Loucy (cell line): Measurements from ENCODE around the gene FHIT.

Experiments used
- H2AFZ ChIP-seq: fragments of 200-600 bp; sonication (generic); 2 replicates; pipeline ENCODE4 v1.6.0; 2016; ENCODE audit warnings: antibody characterized with exemption, mild to moderate bottlenecking, low read length, moderate library complexity
- H3F3A ChIP-seq: fragments of 200-600 bp; 2 replicates; pipeline ENCODE4 v1.6.0; 2016; ENCODE audit warnings: antibody characterized with exemption, low read depth, mild to moderate bottlenecking
- H3K27me3 ChIP-seq: fragments of 200-600 bp; sonication (generic); 2 replicates; pipeline ENCODE4 v1.6.1; 2014; ENCODE audit warnings: low read length, mild to moderate bottlenecking; ENCODE audit not compliant: insufficient read depth, poor library complexity, severe bottlenecking
- H3K36me3 ChIP-seq: fragments of 200-600 bp; sonication (generic); 2 replicates; pipeline ENCODE4 v1.6.1; 2016; ENCODE audit warnings: low read length; ENCODE audit not compliant: insufficient read depth
- H3K4me1 ChIP-seq: fragments of 200-600 bp; sonication (generic); 2 replicates; pipeline ENCODE4 v1.5.1; 2014; ENCODE audit warnings: low read length, mild to moderate bottlenecking; ENCODE audit not compliant: insufficient read depth, poor library complexity, severe bottlenecking
- H3K4me2 ChIP-seq: fragments of 200-600 bp; sonication (generic); 2 replicates; pipeline ENCODE4 v1.6.0; 2014; ENCODE audit warnings: antibody characterized with exemption, low read length, low read depth, mild to moderate bottlenecking; ENCODE audit not compliant: poor library complexity, severe bottlenecking
- H3K4me3 ChIP-seq: fragments of 200-600 bp; sonication (generic); 2 replicates; pipeline ENCODE4 v1.5.1; 2014; ENCODE audit warnings: low read length, mild to moderate bottlenecking, mixed read lengths; ENCODE audit not compliant: poor library complexity, severe bottlenecking
- H3K79me2 ChIP-seq: fragments of 200-600 bp; sonication (generic); 2 replicates; pipeline ENCODE4 v1.6.1; 2014; ENCODE audit warnings: low read length; ENCODE audit not compliant: insufficient read depth
- H3K9ac ChIP-seq: fragments of 200-600 bp; sonication (generic); 2 replicates; pipeline ENCODE4 v1.6.0; 2014; ENCODE audit warnings: mild to moderate bottlenecking, low read depth, low read length, moderate library complexity; ENCODE audit not compliant: poor library complexity, severe bottlenecking
- H3K9me2 ChIP-seq: fragments of 200-600 bp; sonication (generic); replicated peaks from 2 replicates; pipeline ENCODE4 v1.6.1; 2016; ENCODE audit warnings: low read depth, low read length, mixed read lengths
- H3K9me3 ChIP-seq: fragments of 200-600 bp; sonication (generic); 2 replicates; pipeline ENCODE4 v1.6.1; 2014; ENCODE audit warnings: mild to moderate bottlenecking, antibody characterized with exemption, low read length, low read depth; ENCODE audit not compliant: insufficient read depth
- H4K20me1 ChIP-seq: fragments of 200-600 bp; sonication (generic); 2 replicates; pipeline ENCODE4 v1.6.0; 2014; ENCODE audit warnings: antibody characterized with exemption, low read length, mild to moderate bottlenecking; ENCODE audit not compliant: insufficient read depth, poor library complexity, severe bottlenecking
- CTCF ChIP-seq: fragments of 200-600 bp; sonication (generic); conservative IDR thresholded peaks from 2 replicates; pipeline ENCODE4 v1.5.1; 2014; ENCODE audit warnings: mild to moderate bottlenecking, antibody characterized with exemption, low read length
- EZH2phosphoT487 ChIP-seq: fragments of 200-600 bp; IDR thresholded peaks from 2 replicates; pipeline ENCODE4 v1.6.1; 2018; ENCODE audit warnings: antibody characterized with exemption, mild to moderate bottlenecking, moderate library complexity, borderline replicate concordance

The FHIT gene

GRCh38 chr3:60421749-60422446 lies 829.4 kb downstream of the FHIT start:
- TF ChIP-seq CTCF: no peak
- TF ChIP-seq EZH2phosphoT487: no peak
- no peaks in the 10 kb centered on the region for H3K36me3 ChIP-seq
- H3K4me3 ChIP-seq: no peak overlapping the region
- H3K9me2 ChIP-seq: no peaks in the 10 kb centered on the region
- H3K4me2 ChIP-seq: no peak overlapping the region
- no peaks in the 10 kb centered on the region for H3K9me3 ChIP-seq
- H2AFZ ChIP-seq: no peak overlapping the region
- H3K79me2 ChIP-seq: no peaks in the 10 kb centered on the region
- no peak overlapping the region for H3K9ac ChIP-seq
- H3F3A ChIP-seq: no peaks in the 10 kb centered on the region
- no peaks in the 10 kb centered on the region for H3K4me1 ChIP-seq
- H3K27me3 ChIP-seq: no peaks in the 10 kb centered on the region
- no peaks in the 10 kb centered on the region for H4K20me1 ChIP-seq

DNA sequence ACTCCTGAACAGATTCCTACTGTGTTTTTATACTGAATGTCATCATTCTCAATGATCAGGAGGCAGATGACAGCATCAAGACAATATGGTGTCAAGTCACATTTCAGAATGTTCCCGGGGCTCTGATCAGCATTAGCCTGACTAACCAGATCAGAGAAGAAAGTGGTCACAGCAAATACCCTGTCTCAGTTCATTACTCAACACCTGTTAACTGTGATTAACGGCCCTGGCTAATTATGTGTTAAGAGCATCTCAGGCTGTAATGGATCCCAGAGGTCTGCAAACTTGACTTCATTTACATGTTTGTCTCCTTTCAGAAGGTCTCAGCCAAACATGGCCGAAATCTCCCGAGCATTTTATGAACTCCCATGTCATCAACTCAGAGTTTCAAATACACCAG lies 833.7 kb downstream of the FHIT start:
- Histone ChIP-seq H3K4me1 (no peaks in the 10 kb centered on the region), H3K36me3 (no peaks in the 10 kb centered on the region), H3F3A (no peaks in the 10 kb centered on the region), H3K4me3 (no peak overlapping the region), H3K9me2 (no peaks in the 10 kb centered on the region), H2AFZ (no peak overlapping the region), H3K27me3 (no peaks in the 10 kb centered on the region), H4K20me1 (no peaks in the 10 kb centered on the region), H3K4me2 (no peak overlapping the region), H3K79me2 (no peaks in the 10 kb centered on the region), H3K9ac (no peak overlapping the region), H3K9me3 (no peaks in the 10 kb centered on the region)
- TF ChIP-seq EZH2phosphoT487 (no peak), CTCF (no peak)

DNA sequence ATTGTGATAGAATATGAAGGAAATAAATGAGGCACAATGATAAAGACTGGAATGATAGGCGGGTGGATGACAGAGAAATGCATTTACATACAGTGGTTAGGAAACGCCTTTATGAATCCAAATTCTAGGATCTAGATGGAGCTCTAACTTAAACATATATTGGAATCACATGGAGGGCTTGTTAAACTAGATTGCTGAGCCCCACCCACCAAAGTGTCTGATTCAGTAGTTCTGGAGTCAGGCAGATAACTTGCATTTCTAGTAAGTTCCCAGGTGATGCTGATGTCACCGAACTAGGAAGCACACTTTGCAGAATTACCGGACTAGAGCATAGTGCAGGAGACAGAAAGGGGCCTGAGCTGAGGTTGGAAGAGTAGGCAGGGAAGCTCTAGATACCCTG lies 837.2 kb downstream of the FHIT start:
- Histone ChIP-seq H3K36me3 (no peaks in the 10 kb centered on the region), H2AFZ (no peak overlapping the region), H3K9ac (no peak overlapping the region), H3K4me3 (no peak overlapping the region), H3K4me1 (no peaks in the 10 kb centered on the region), H3K79me2 (no peaks in the 10 kb centered on the region), H3K9me2 (no peaks in the 10 kb centered on the region), H3K9me3 (no peaks in the 10 kb centered on the region), H4K20me1 (no peaks in the 10 kb centered on the region), H3K27me3 (no peaks in the 10 kb centered on the region), H3F3A (no peaks in the 10 kb centered on the region), H3K4me2 (no peak overlapping the region)
- TF ChIP-seq EZH2phosphoT487 (no peak), CTCF (no peak)
